Loucy (cell line): ENCODE measurements around the gene CLNK.

Source experiments
- H2AFZ ChIP-seq: fragments of 200-600 bp; sonication (generic); 2 replicates; pipeline ENCODE4 v1.6.0; 2016; ENCODE audit warnings: antibody characterized with exemption, mild to moderate bottlenecking, low read length, moderate library complexity
- H3F3A ChIP-seq: fragments of 200-600 bp; 2 replicates; pipeline ENCODE4 v1.6.0; 2016; ENCODE audit warnings: antibody characterized with exemption, low read depth, mild to moderate bottlenecking
- H3K27me3 ChIP-seq: fragments of 200-600 bp; sonication (generic); 2 replicates; pipeline ENCODE4 v1.6.1; 2014; ENCODE audit warnings: low read length, mild to moderate bottlenecking; ENCODE audit not compliant: insufficient read depth, poor library complexity, severe bottlenecking
- H3K36me3 ChIP-seq: fragments of 200-600 bp; sonication (generic); 2 replicates; pipeline ENCODE4 v1.6.1; 2016; ENCODE audit warnings: low read length; ENCODE audit not compliant: insufficient read depth
- H3K4me1 ChIP-seq: fragments of 200-600 bp; sonication (generic); 2 replicates; pipeline ENCODE4 v1.5.1; 2014; ENCODE audit warnings: low read length, mild to moderate bottlenecking; ENCODE audit not compliant: insufficient read depth, poor library complexity, severe bottlenecking
- H3K4me2 ChIP-seq: fragments of 200-600 bp; sonication (generic); 2 replicates; pipeline ENCODE4 v1.6.0; 2014; ENCODE audit warnings: antibody characterized with exemption, low read length, low read depth, mild to moderate bottlenecking; ENCODE audit not compliant: poor library complexity, severe bottlenecking
- H3K4me3 ChIP-seq: fragments of 200-600 bp; sonication (generic); 2 replicates; pipeline ENCODE4 v1.5.1; 2014; ENCODE audit warnings: low read length, mild to moderate bottlenecking, mixed read lengths; ENCODE audit not compliant: poor library complexity, severe bottlenecking
- H3K79me2 ChIP-seq: fragments of 200-600 bp; sonication (generic); 2 replicates; pipeline ENCODE4 v1.6.1; 2014; ENCODE audit warnings: low read length; ENCODE audit not compliant: insufficient read depth
- H3K9ac ChIP-seq: fragments of 200-600 bp; sonication (generic); 2 replicates; pipeline ENCODE4 v1.6.0; 2014; ENCODE audit warnings: mild to moderate bottlenecking, low read depth, low read length, moderate library complexity; ENCODE audit not compliant: poor library complexity, severe bottlenecking
- H3K9me2 ChIP-seq: fragments of 200-600 bp; sonication (generic); replicated peaks from 2 replicates; pipeline ENCODE4 v1.6.1; 2016; ENCODE audit warnings: low read depth, low read length, mixed read lengths
- H3K9me3 ChIP-seq: fragments of 200-600 bp; sonication (generic); 2 replicates; pipeline ENCODE4 v1.6.1; 2014; ENCODE audit warnings: mild to moderate bottlenecking, antibody characterized with exemption, low read length, low read depth; ENCODE audit not compliant: insufficient read depth
- H4K20me1 ChIP-seq: fragments of 200-600 bp; sonication (generic); 2 replicates; pipeline ENCODE4 v1.6.0; 2014; ENCODE audit warnings: antibody characterized with exemption, low read length, mild to moderate bottlenecking; ENCODE audit not compliant: insufficient read depth, poor library complexity, severe bottlenecking
- EZH2phosphoT487 ChIP-seq: fragments of 200-600 bp; IDR thresholded peaks from 2 replicates; pipeline ENCODE4 v1.6.1; 2018; ENCODE audit warnings: antibody characterized with exemption, mild to moderate bottlenecking, moderate library complexity, borderline replicate concordance
- TF ChIP-seq, protein P1 (sequence below): fragments of 200-600 bp; sonication (generic); conservative IDR thresholded peaks from 2 replicates; pipeline ENCODE4 v1.5.1; 2014; ENCODE audit warnings: mild to moderate bottlenecking, antibody characterized with exemption, low read length

Gene CLNK

DNA sequence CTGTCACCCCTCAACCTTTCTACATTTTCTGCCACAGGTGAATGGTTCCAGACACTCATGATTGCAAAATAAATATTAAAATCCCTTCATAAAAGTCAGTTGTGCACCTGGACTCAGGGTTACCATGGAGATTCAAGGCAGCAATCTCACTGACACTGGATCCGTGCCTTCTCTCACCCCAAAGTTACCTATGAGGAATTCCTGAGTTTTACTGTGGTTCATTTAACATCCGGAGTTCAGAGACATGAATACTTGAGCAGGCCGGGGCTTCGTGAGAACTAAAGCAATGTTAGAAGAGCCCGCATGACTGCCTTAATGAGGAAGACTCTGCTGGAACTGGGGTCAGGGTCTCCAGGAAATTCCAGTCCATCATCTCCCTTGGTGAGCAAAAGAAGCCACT, 12.5 kb upstream of the CLNK start:
- Histone ChIP-seq H3K9me3 (peaks cover 2% of the 10 kb centered on the region; the same call in 1 of the 2 replicates), H3K9me2 (no peaks in the 10 kb centered on the region), H3K4me1 (peaks cover 24% of the 10 kb centered on the region), H2AFZ (no peak overlapping the region), H3K79me2 (no peaks in the 10 kb centered on the region), H3K27me3 (no peaks in the 10 kb centered on the region), H3K36me3 (no peaks in the 10 kb centered on the region), H3K4me2 (no peak overlapping the region), H3K4me3 (no peak overlapping the region), H3K9ac (no peak overlapping the region), H4K20me1 (no peaks in the 10 kb centered on the region), H3F3A (no peaks in the 10 kb centered on the region)
- TF ChIP-seq EZH2phosphoT487: no peak
- TF ChIP-seq, protein P1, sequence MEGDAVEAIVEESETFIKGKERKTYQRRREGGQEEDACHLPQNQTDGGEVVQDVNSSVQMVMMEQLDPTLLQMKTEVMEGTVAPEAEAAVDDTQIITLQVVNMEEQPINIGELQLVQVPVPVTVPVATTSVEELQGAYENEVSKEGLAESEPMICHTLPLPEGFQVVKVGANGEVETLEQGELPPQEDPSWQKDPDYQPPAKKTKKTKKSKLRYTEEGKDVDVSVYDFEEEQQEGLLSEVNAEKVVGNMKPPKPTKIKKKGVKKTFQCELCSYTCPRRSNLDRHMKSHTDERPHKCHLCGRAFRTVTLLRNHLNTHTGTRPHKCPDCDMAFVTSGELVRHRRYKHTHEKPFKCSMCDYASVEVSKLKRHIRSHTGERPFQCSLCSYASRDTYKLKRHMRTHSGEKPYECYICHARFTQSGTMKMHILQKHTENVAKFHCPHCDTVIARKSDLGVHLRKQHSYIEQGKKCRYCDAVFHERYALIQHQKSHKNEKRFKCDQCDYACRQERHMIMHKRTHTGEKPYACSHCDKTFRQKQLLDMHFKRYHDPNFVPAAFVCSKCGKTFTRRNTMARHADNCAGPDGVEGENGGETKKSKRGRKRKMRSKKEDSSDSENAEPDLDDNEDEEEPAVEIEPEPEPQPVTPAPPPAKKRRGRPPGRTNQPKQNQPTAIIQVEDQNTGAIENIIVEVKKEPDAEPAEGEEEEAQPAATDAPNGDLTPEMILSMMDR: no peak

DNA sequence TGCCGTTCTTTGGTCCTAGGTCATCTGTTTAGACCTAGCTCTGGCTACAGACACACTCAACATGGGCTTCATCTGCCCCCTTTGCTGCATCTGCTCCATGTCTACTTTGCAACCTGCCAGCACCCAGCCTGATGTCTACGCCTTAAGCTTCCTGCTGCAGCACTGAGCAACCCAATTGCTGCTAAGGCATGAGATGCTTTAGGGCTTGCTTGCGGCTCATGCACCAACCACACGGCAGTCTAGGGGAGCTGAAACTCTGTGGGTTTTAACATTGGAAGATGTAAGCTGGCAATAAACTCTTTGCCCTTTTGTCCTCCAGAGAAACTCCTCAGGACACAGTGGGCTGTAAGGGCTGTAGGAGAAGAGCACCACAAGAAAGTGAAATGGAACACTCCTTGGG, 11.7 kb upstream of the CLNK start:
- H2AFZ ChIP-seq: no peak overlapping the region
- no peaks in the 10 kb centered on the region for H3K9me2 ChIP-seq
- H3F3A ChIP-seq: no peaks in the 10 kb centered on the region
- TF ChIP-seq EZH2phosphoT487: no peak
- TF ChIP-seq, protein P1: no peak
- H4K20me1 ChIP-seq: no peaks in the 10 kb centered on the region
- H3K4me3 ChIP-seq: no peak overlapping the region
- H3K4me2 ChIP-seq: no peak overlapping the region
- no peaks in the 10 kb centered on the region for H3K79me2 ChIP-seq
- H3K9ac ChIP-seq: no peak overlapping the region
- H3K27me3 ChIP-seq: no peaks in the 10 kb centered on the region
- H3K4me1 ChIP-seq: peaks cover 15% of the 10 kb centered on the region
- no peaks in the 10 kb centered on the region for H3K36me3 ChIP-seq
- H3K9me3 ChIP-seq: peaks cover 2% of the 10 kb centered on the region; the same call in 1 of the 2 replicates

DNA sequence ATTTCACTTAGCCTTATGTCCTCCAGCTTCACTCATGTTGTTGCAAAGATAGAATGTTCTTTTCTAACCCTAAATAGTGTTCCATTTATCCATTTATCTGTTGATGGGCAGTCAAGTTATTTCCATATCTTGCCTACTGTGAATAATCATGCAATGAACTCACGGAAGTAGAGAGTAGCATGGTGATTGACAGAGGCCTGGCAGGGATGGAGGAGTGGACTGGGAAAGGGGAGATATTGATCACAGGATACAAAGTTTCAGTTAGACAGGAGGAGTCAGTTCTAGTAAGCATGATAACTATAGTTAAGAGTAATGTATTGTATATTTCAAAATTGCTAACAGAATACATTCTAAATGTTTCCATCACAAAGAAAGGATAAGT, 10.3 kb upstream of the CLNK start:
- Histone ChIP-seq H2AFZ (no peak overlapping the region), H3K9me2 (no peaks in the 10 kb centered on the region), H3K9ac (no peak overlapping the region), H3K79me2 (no peaks in the 10 kb centered on the region), H3K4me2 (no peak overlapping the region), H3K36me3 (no peaks in the 10 kb centered on the region), H4K20me1 (no peaks in the 10 kb centered on the region), H3K27me3 (no peaks in the 10 kb centered on the region), H3K4me1 (peaks cover under 1% of the 10 kb centered on the region), H3K9me3 (peaks cover 2% of the 10 kb centered on the region; the same call in 1 of the 2 replicates), H3F3A (no peaks in the 10 kb centered on the region), H3K4me3 (no peak overlapping the region)
- TF ChIP-seq, protein P1: no peak
- TF ChIP-seq EZH2phosphoT487: no peak
